ENCODE data around the gene MPP3. TPM values are rescaled to one million over a fixed set of nuclear protein-coding genes. Genes with fewer than 3 reads are reported as not detected.

Gene MPP3
- total RNA-seq, 4 donors from 2014 or later, result 6.8 to 10.7 (median 7.5) TPM

DNA sequence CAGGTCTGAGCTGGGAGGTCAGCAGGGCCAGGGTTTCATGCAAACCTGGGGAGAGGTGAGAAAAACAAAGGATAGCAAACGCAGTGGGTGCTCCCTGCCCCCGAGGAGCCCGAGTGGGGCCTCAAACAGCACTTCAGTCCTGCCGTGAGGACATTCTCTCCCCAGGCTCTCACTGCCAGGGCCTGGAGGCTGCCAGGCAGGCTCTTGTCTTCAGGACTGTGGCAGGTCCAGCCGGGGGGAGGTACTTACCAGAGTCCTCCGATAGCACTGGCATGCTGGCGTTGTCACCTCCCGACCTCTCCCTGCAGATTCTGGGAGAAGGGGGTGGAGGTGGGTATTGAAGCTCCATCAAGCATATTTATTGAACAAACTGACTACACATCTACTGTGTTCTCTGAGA lies 1.3 kb downstream of the MPP3 start:
- no peak for DNase-seq
- 74% methylated on average over 8 of the region's 8 CpGs; no CpG with 5 or more reads in 1 of the 2 donors for WGBS, 2 donors (ENCODE audit: low coverage in 1 of 2)
- TF ChIP-seq POLR2A (IDR thresholded peaks at IDR 0.05), result no peak
- TF ChIP-seq, protein P1, sequence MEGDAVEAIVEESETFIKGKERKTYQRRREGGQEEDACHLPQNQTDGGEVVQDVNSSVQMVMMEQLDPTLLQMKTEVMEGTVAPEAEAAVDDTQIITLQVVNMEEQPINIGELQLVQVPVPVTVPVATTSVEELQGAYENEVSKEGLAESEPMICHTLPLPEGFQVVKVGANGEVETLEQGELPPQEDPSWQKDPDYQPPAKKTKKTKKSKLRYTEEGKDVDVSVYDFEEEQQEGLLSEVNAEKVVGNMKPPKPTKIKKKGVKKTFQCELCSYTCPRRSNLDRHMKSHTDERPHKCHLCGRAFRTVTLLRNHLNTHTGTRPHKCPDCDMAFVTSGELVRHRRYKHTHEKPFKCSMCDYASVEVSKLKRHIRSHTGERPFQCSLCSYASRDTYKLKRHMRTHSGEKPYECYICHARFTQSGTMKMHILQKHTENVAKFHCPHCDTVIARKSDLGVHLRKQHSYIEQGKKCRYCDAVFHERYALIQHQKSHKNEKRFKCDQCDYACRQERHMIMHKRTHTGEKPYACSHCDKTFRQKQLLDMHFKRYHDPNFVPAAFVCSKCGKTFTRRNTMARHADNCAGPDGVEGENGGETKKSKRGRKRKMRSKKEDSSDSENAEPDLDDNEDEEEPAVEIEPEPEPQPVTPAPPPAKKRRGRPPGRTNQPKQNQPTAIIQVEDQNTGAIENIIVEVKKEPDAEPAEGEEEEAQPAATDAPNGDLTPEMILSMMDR (IDR thresholded peaks at IDR 0.05), result no peak
- no peak for TF ChIP-seq EP300 (IDR thresholded peaks at IDR 0.05; ENCODE audit: low read depth)
- TF ChIP-seq POLR2AphosphoS5 (IDR thresholded peaks at IDR 0.05), result no peak
- H3K4me1 ChIP-seq, result peaks cover 5 to 17% (median 11%) of the 10 kb centered on the region in 4 donors
- no peak overlapping the region for H3K4me3 ChIP-seq
- H3K27ac ChIP-seq, result no peak overlapping the region
- H3K9me3 ChIP-seq, result no peaks in the 10 kb centered on the region
- H3K27me3 ChIP-seq, result peaks cover 4% of the 10 kb centered on the region
- intact Hi-C loops (cut with DNase I; ENCODE audit: low total_unique reads) (loop anchor here (10.0 kb wide), 1 partner anchor 47 kb away; the partner anchor contains the start of gene CFAP97D1), in situ Hi-C loops (cut with MboI; ENCODE audit: low pct_ligation_motif_present in 1 of 4, low pct_unique_long_range_greater_than_20kb in 1 of 4, low sequenced_read_pairs in 3 of 4) (no loop called here)
- H3K36me3 ChIP-seq, result no peaks in the 10 kb centered on the region

DNA sequence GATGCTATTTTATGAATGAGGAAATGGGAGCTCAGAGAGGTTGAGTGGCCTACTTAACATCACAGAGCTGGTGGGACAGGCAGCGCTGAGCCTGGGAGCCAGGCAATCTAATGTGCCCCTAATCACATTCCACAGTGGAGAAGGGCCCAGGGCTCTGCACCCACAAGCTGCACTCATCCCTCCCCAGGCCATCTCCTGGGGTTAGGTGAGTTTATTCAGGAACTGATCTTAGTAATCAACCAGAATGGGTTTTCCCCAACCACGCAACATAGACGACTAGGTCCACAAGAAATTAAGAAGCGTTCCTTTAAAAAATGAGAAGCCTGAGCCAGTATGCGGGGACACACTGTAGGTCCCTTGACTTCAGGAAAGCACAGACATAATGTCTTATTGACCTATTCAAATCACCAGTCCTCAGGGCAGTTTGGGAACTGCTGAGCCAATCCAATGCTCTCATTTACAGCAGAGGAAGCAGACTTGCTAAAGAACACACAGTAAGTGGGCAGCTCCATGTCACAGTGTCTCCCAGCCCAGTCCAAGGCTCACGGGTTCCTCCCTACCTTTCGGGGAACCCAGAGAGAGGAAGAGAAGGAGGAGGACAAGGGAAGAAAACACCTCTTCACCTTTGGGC lies 2.3 kb downstream of the MPP3 start:
- intact Hi-C loops (cut with DNase I; ENCODE audit: low total_unique reads), result loop anchor here (10.0 kb wide), 1 partner anchor 46 kb away; the partner anchor contains the start of gene CFAP97D1
- in situ Hi-C loops (cut with MboI; ENCODE audit: low pct_ligation_motif_present in 1 of 4, low pct_unique_long_range_greater_than_20kb in 1 of 4, low sequenced_read_pairs in 3 of 4), result no loop called here
- no peak for DNase-seq
- Histone ChIP-seq H3K4me1 (peaks cover 5 to 17% (median 11%) of the 10 kb centered on the region in 4 donors), H3K27ac (no peak overlapping the region), H3K9me3 (no peaks in the 10 kb centered on the region), H3K27me3 (peaks cover 4% of the 10 kb centered on the region), H3K36me3 (no peaks in the 10 kb centered on the region), H3K4me3 (no peak overlapping the region)
- 80 to 88% methylated on average over 4 to 7 of the region's 7 CpGs for WGBS, 2 donors (ENCODE audit: low coverage in 1 of 2)
- TF ChIP-seq EP300 (IDR thresholded peaks at IDR 0.05; ENCODE audit: low read depth) (no peak), POLR2A (IDR thresholded peaks at IDR 0.05) (no peak), POLR2AphosphoS5 (IDR thresholded peaks at IDR 0.05) (no peak)
- TF ChIP-seq, protein P1 (IDR thresholded peaks at IDR 0.05), result no peak

DNA sequence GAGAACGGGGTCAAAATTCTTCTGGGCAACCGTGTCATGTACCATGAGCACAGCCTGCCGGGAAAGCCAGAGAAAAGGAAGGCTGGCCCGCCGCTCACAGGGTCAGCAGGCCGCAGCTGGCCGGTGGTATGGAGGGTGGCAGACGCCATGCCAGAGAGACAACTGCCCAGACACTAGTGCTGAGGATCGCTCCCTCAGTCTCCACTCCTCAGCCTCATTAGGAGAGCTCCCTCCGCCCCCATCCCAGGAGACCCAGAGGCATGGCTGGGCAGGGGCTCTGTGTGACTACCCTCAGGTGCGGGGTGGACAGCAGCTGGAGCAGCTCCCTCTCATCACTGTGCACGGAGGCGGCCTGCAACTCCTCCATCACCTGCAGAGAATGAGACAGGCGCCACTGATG lies 3.2 kb downstream of the MPP3 start:
- Histone ChIP-seq H3K27ac (no peak overlapping the region), H3K27me3 (peaks cover 2% of the 10 kb centered on the region), H3K9me3 (no peaks in the 10 kb centered on the region), H3K4me1 (peaks cover 5 to 17% (median 11%) of the 10 kb centered on the region in 4 donors), H3K4me3 (no peak overlapping the region), H3K36me3 (no peaks in the 10 kb centered on the region)
- in situ Hi-C loops (cut with MboI; ENCODE audit: low pct_ligation_motif_present in 1 of 4, low pct_unique_long_range_greater_than_20kb in 1 of 4, low sequenced_read_pairs in 3 of 4) (no loop called here), intact Hi-C loops (cut with DNase I; ENCODE audit: low total_unique reads) (loop anchor here (10.0 kb wide), 1 partner anchor 45 kb away; the partner anchor contains the start of gene CFAP97D1)
- DNase-seq, result no peak
- 96% methylated on average over 14 of the region's 14 CpGs; no CpG with 5 or more reads in 1 of the 2 donors for WGBS, 2 donors (ENCODE audit: low coverage in 1 of 2)
- TF ChIP-seq POLR2AphosphoS5 (IDR thresholded peaks at IDR 0.05) (no peak), POLR2A (IDR thresholded peaks at IDR 0.05) (no peak), EP300 (IDR thresholded peaks at IDR 0.05; ENCODE audit: low read depth) (no peak)
- TF ChIP-seq, protein P1 (IDR thresholded peaks at IDR 0.05), result no peak

DNA sequence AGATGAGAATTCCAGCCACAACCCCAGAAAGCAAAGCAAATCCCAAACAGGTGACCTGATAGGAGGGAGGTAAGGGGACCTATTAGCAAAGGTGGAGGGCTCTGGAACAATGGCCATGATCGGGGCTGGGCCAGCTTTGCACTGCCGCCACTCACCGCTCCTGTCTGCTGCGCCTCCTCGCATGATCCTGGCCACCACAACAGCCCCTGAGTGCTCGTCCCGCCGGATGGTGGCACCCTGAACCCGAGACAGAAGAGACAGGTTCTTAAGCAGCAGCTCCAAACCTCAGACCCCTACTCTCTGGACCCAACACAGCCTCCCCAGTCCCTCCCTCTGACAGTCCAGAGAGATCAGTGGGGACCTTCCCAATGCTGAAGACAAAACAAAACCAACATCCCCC lies 5.3 kb downstream of the MPP3 start:
- DNase-seq, result no peak
- intact Hi-C loops (cut with DNase I; ENCODE audit: low total_unique reads) (no loop called here), in situ Hi-C loops (cut with MboI; ENCODE audit: low pct_ligation_motif_present in 1 of 4, low pct_unique_long_range_greater_than_20kb in 1 of 4, low sequenced_read_pairs in 3 of 4) (no loop called here)
- H3K4me3 ChIP-seq, result no peak overlapping the region
- H3K27me3 ChIP-seq, result no peaks in the 10 kb centered on the region
- no peak overlapping the region for H3K27ac ChIP-seq
- 80 to 89% methylated on average over 3 to 9 of the region's 9 CpGs for WGBS, 2 donors (ENCODE audit: low coverage in 1 of 2)
- H3K36me3 ChIP-seq, result no peaks in the 10 kb centered on the region
- TF ChIP-seq EP300 (IDR thresholded peaks at IDR 0.05; ENCODE audit: low read depth) (no peak), POLR2AphosphoS5 (IDR thresholded peaks at IDR 0.05) (no peak), POLR2A (IDR thresholded peaks at IDR 0.05) (no peak)
- TF ChIP-seq, protein P1 (IDR thresholded peaks at IDR 0.05), result no peak
- H3K9me3 ChIP-seq, result no peaks in the 10 kb centered on the region
- H3K4me1 ChIP-seq, result peaks cover 0 to 14% (median 10%) of the 10 kb centered on the region in 4 donors
